ENCODE measurements around the gene SIPA1. TPM values are rescaled to one million over a fixed set of nuclear protein-coding genes. Genes with fewer than 3 reads are reported as not detected.
"Not testable (repeated sequence)": the region's sequence is repeated elsewhere in the genome, so short reads cannot be mapped to it uniquely, and the experiment has no call there.

Gene SIPA1
- total and polyA plus RNA-seq, 9 of the 15 experiments (the other 6 are each of a cell fraction or from before 2014, with no cell fraction given), result 0.25 to 85.8 (median 16.8) TPM

DNA sequence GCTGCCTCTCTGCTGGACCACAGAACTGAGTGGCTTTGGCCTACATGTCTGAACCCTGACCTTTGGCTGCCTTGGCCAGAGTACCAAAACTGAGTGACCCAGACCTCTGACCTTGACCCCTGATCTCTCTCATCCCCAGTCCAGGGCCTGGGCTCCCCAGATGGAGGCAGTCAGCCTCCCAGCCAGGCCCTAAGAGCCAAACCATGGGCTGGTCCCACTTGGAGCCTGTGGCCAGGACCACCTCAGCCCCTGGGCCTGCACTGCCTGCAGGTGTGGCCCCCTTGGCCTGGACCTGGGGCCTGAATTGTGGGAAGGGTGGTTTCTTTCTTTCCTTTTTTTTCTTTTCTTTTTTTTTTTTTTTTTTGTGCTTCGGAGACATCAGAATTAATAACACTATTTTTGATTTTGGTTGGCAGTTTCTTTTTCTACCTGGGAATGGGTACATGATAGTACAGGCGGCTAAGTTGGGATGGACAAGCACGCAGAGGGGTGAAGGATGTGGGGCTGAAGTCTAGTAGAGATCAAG, 806 bp upstream of the SIPA1 start (continued):
- peak; percentile 85 for TF ChIP-seq NR2C1 (IDR thresholded peaks at IDR 0.05)
- peak; percentile 81 for TF ChIP-seq NR2C1 (tag; IDR thresholded peaks at IDR 0.05)
- no peak for TF ChIP-seq MTF1 (CRISPR knock-in tag; IDR thresholded peaks at IDR 0.05; ENCODE audit: borderline replicate concordance)
- TF ChIP-seq ZNF586 (CRISPR knock-in tag; conservative IDR thresholded peaks at IDR 0.05), result no peak
- TF ChIP-seq ERF (CRISPR knock-in tag; IDR thresholded peaks at IDR 0.05), result no peak
- TF ChIP-seq, protein P1, sequence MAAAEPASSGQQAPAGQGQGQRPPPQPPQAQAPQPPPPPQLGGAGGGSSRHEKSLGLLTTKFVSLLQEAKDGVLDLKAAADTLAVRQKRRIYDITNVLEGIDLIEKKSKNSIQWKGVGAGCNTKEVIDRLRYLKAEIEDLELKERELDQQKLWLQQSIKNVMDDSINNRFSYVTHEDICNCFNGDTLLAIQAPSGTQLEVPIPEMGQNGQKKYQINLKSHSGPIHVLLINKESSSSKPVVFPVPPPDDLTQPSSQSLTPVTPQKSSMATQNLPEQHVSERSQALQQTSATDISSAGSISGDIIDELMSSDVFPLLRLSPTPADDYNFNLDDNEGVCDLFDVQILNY (CRISPR knock-in tag; IDR thresholded peaks at IDR 0.05), result no peak
- TF ChIP-seq CHD4 (IDR thresholded peaks at IDR 0.05; ENCODE audit: insufficient read depth, insufficient replicate concordance, low read depth, low read length, poor library complexity, severe bottlenecking), result no peak
- no peak for TF ChIP-seq ELF2 (CRISPR knock-in tag; IDR thresholded peaks at IDR 0.05)
- no peak for TF ChIP-seq CBX2 (IDR thresholded peaks at IDR 0.05; ENCODE audit: insufficient read depth, low read length, poor library complexity, severe bottlenecking)
- TF ChIP-seq TARDBP (IDR thresholded peaks at IDR 0.05), result no peak

DNA sequence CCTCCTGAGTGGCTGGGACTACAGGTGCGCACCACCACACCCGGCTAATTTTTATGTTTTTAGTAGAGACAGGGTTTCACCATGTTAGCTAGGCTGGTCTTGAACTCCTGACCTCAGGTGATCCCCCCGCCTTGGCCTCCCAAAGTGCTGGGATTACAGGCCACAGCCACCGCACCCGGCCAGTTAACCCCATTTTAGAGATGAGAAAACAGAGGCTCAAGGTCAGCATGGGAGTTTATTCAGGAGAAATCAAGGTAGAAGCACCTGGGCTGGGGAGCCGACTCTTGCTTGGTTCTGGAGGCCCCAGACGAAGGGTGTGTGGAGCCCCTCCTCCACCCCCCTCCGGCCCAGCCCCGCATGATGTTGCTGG, 1.3 kb downstream of the SIPA1 start:
- peaks cover 37 to 97% of the 10 kb centered on the region in 2 experiments for H3K4me1 ChIP-seq (replicated peaks in 1 of 2; ENCODE audit: control insufficient read depth in 2 of 2, insufficient read depth in 2 of 2, low read length in 2 of 2)
- TF ChIP-seq KDM1A (IDR thresholded peaks at IDR 0.05) (peak; percentile 55 to 58), BCOR (IDR thresholded peaks at IDR 0.05) (peak; percentile 77), ESRRA (IDR thresholded peaks at IDR 0.05; ENCODE audit: borderline replicate concordance, low read depth) (peak; percentile 94)
- H3K79me2 ChIP-seq (ENCODE audit: control insufficient read depth, insufficient read depth, low read length), result peaks cover 20% of the 10 kb centered on the region
- ATAC-seq; DNase-seq (ENCODE audit: extremely low read depth in 1 of 4, low spot score in 3 of 4); H3K4me3 ChIP-seq; H3K4me2 ChIP-seq (ENCODE audit: insufficient read depth, low read length); H3K9ac ChIP-seq (ENCODE audit: insufficient read depth in 1 of 2, low read depth in 2 of 2, low read length in 2 of 2); in situ Hi-C loops (cut with MboI); H3K9me3 ChIP-seq (replicated peaks; ENCODE audit: control insufficient read depth, insufficient read depth, low read depth, low read length); H3K27ac ChIP-seq (ENCODE audit: extremely low read depth, low read depth, low read length); BruUV-seq (replicated peaks); H4K20me1 ChIP-seq (replicated peaks; ENCODE audit: control insufficient read depth, insufficient read depth, low read length); H3K9me1 ChIP-seq (ENCODE audit: control insufficient read depth, insufficient read depth, low read length); FAIRE-seq; H2AFZ ChIP-seq (ENCODE audit: low read depth, low read length); CTCF ChIA-PET (ENCODE audit: low intra/inter-chr PET ratio); H3K27me3 ChIP-seq (ENCODE audit: control insufficient read depth in 2 of 2, insufficient read depth in 2 of 2, low read length in 2 of 2): not testable (repeated sequence)
- POLR2A ChIA-PET, result interaction anchor here (0.5 to 6.2 kb wide), 2 partner anchors 12 to 131 kb away, joined by 3 to 56 read pairs; no protein-coding TSS in a partner anchor
- WGBS (ENCODE audit: insufficient coverage, low coverage, missing lambda C conversion rate), result 95% methylated on average over 9 of the region's 9 CpGs
- intact Hi-C loops (cut with micrococcal nuclease), result loop anchor here (2.0 to 5.0 kb wide), 3 partner anchors 14 to 68 kb away; no protein-coding TSS in a partner anchor
- H3K36me3 ChIP-seq (ENCODE audit: control insufficient read depth, insufficient read depth, low read length), result peaks cover 68% of the 10 kb centered on the region; the same call in 2 of the 3 replicates
